Hepatic stellate cell (primary cell): ENCODE data around the gene DLGAP3.

Experiments used
- DNase-seq: peaks from one replicate; pipeline ENCODE4 v3.0.0; 2011; ENCODE audit warnings: low spot score

Gene DLGAP3

GRCh38 chr1:34928066-34928696, 1.3 kb downstream of the DLGAP3 start:
- no peak for DNase-seq

GRCh38 chr1:34927316-34927715, 2.1 kb downstream of the DLGAP3 start:
- DNase-seq, result no peak

DNA sequence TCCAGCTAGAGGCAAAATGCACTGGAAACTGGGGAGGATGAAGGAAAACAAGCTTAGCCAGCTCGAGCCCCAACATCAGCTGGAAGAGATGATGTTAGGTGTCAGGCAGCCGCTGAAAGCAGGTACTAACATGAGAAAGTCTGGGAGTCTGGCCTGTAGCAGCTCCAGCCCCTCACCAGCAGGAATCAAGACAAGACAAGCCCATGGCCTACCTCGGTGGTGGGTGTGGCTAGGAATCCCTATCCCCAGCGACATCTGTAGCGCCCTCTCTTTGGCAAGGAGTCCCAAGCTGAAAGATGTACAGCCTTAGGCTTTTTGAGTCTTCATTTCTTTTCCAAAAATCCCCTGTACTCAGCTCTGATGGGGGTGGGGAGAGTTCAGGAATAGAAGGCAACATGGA, 2.6 kb downstream of the DLGAP3 start:
- DNase-seq, result no peak

DNA sequence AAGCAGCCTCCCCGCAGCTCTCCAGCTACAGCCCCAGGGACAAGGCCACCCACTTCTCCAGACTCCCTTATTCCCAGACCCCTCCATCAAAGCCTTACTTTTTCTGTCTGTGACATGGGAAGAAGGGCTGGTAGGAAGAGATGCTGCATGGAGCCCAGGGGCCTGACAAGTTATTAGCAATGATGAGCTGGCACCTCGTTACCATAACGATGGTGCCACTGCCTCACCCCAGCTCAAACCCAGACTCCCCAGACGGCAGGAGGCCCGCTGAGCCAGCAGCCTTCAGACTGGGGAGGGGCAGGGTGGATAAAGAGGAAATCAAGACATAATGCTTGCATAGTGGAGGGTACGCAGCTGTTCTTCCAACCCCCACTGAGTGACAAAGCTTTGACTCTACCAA, 3.3 kb downstream of the DLGAP3 start:
- no peak for DNase-seq

DNA sequence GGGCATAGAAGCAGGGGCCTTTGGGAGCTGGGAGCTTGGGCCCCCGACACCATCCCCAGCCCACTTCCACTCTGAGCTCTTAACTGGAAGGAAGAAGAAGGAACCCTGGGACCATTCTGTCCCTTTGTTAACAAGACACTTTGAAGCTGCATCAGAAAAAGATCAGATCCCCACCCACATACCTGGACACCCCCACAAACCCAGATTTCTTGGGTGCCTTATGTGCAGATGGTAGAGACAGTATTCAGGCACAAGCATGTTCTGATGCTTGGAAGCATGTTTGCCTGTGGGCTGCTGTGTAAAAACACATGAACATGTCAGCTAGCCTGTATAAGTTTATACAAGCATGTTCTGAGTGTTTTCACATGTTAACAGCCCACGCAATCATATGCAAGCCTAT, 3.7 kb downstream of the DLGAP3 start:
- no peak for DNase-seq

GRCh38 chr1:34924759-34925555, 4.5 kb downstream of the DLGAP3 start:
- DNase-seq, result peak; percentile 88

- DNase-seq, result no peak
Measured at GRCh38 chr1:34923490-34923889, 6.0 kb downstream of the DLGAP3 start.

DNA sequence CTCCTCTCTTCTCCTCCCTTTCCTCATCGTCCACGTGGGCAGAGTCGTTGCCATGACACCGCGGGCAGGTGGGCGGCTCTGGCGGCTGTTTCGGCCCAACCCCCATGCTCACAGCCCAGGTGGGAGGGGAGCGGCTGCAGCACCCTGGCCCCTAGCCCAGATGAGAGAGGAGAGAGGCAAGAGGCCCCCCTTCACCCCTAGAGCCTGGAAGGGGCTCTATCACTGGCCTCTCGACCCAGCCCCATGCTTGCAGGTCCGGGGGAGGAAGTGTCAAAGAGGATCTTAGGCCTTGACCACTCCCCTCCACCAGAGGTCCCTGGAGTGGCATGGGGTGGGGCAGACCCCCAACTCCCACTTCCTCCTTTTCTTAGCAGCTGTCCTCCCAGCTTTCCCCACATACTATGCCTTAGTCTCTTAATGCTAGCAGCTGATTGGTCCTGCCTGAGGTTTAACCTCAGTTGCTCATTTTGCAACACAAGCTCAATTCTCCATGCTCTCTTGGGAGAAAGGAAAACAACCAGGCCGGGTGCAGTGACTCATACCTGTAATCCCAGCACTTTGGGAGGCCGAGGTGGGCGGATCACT, 10.4 kb downstream of the DLGAP3 start:
- no peak for DNase-seq

DNA sequence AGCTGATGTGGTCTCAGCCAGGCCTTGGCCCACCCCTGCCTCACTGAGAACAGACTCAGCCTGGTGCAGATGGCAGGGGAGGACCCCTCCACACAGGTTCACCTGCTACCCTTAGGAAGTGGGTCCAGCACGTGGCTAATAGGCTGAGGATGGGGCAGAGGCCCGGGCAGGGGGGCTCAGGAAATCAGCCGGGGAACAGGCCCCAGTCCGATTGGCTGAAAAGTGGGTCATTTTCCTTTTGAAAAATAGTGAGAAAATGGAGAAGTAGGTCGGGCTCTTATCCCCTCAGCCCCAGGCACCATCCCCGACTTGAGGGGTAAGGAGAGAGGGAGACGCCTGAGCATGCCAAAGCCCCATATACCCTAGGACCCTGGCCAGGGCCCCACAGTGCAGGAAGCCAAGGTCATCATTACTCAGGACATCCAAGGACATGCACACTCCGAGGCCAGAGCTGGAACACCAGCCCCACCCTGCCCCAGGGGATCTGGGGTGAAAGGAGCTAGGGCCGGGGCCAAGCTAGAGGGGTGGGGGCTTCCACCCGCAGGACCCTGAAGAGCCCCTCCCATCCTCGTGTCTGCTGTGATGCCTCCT, 11.0 kb downstream of the DLGAP3 start:
- DNase-seq, result no peak

DNA sequence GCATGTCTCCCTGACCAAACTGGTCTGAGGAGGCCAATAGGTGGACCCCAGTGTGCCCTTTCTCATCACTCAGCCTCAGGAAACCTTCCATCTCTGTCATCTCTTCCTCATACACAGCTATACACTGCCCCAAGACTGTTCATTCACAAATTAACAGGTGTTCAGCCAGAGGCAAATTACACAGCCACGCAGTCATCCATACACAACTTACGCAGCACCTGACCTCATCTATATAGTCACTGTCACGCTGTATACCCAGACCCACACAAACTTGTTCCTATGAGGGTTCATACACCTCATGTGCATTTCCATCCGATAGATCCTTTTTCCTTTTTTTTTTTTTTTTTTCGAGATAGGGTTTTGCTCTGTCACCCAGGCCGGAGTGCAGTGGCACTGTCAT, 12.4 kb downstream of the DLGAP3 start:
- DNase-seq, result no peak

DNA sequence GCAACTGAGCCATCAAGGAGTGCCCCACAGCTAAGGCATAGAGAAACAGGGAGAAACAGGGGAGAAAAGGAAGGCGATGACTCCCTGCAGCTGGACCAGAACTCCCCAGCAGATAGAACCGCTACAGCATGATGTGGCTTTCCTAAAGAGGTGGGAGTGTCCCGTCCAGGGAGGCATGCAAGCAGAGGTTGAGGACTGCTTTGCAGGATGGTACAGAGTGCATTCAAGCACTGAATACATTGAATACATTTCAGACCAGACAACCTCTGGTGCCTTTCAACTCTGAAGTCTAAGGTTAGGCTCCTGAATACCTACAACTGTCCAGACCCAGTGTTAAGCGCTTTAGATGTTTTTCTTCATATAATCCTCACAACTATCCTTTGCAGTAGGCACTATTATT, 13.3 kb downstream of the DLGAP3 start:
- DNase-seq, result no peak

DNA sequence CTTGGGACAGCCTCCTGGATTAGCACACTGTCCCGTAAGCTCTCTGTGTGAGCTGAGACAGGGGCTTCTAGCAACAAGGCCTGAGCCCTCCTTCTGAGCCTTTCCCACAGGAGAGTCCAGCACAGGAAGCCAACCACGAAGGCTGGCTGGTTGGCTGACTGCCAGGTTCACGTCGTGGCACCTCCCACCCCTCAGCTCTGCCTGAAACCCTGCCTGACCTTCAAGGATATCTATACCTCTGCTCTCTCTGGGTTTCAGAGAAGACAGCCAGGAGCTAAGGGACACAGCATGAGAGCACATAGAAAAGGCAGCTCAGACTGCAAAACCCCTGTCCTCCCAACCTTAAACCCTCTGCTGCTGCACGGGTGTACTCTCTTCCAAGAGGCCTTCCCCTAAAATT, 13.9 kb downstream of the DLGAP3 start:
- DNase-seq, result no peak

- no peak for DNase-seq
Measured at GRCh38 chr1:34914958-34915357, 14.5 kb downstream of the DLGAP3 start.

GRCh38 chr1:34911465-34911864, 18.0 kb downstream of the DLGAP3 start:
- DNase-seq, result no peak

- DNase-seq, result no peak
Measured at GRCh38 chr1:34910425-34910824, 19.0 kb downstream of the DLGAP3 start.

- DNase-seq, result no peak
Measured at GRCh38 chr1:34908369-34908768, 21.1 kb downstream of the DLGAP3 start.

DNA sequence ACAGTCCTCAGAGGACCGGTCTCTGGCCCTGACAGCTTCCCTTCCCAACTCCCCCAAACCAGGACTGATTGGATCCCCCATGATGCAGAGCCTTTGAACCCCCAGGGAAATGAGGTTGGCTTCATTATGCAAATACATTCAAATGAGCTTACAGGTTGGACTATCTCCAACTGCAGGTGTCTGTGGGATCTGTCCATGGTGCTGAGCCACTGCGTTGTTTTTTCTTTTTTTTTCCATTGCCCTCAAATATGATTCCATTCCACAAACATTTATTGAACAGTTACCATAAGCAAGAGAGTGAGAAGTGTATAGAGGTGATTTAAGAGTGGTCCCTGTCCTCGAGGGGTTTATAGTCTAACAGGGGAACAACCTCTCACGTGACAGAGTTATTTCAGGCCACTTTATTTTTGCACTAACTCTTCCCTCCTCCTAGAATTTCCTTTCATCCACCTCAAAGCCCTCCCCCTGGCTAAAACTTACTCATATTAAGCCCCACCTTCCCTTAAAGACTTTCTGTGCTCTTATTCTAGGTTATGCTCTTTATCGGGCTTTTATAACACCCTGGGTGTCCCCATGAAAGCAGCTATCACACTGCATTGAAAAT, 21.9 kb downstream of the DLGAP3 start:
- no peak for DNase-seq

DNA sequence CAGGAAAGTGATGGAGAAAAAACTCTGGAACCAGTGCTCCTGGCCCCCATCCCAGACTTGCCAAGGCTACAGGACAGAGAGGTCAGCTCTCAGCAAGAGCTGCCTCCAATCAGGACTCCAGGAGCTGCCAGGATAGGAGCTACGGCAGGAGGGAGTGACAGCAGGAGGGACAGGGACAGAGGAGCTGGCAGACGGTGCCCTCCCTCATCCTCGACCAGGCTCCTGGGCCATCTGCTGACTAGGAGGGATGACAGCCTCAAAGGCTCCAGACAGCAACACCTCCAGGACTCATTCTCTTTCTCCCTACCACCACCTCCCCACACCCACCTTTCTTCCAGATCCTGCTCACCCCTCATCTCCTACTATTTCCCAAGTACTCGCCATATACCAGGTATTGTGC, 22.7 kb downstream of the DLGAP3 start:
- no peak for DNase-seq

GRCh38 chr1:34906222-34906621, 23.2 kb downstream of the DLGAP3 start:
- DNase-seq, result no peak

DNA sequence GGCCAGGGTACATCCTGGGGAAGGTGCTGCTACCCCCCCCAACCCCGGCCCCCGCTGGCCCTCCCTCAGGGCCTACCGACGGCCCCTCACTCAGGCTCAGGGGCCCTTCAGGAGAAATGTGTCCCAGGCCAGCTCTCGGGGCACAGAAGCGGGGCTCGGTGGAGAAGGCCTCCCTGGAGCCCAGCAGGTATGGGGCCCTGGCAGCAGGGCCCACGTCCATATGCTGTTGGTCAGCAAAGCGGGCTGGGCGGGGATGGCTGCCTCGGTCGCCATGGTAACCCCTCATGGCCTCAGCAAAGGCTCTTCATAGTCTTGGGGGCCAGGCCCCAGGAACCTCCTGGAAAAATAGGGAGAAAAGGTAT, 24.4 kb downstream of the DLGAP3 start:
- no peak for DNase-seq

DNA sequence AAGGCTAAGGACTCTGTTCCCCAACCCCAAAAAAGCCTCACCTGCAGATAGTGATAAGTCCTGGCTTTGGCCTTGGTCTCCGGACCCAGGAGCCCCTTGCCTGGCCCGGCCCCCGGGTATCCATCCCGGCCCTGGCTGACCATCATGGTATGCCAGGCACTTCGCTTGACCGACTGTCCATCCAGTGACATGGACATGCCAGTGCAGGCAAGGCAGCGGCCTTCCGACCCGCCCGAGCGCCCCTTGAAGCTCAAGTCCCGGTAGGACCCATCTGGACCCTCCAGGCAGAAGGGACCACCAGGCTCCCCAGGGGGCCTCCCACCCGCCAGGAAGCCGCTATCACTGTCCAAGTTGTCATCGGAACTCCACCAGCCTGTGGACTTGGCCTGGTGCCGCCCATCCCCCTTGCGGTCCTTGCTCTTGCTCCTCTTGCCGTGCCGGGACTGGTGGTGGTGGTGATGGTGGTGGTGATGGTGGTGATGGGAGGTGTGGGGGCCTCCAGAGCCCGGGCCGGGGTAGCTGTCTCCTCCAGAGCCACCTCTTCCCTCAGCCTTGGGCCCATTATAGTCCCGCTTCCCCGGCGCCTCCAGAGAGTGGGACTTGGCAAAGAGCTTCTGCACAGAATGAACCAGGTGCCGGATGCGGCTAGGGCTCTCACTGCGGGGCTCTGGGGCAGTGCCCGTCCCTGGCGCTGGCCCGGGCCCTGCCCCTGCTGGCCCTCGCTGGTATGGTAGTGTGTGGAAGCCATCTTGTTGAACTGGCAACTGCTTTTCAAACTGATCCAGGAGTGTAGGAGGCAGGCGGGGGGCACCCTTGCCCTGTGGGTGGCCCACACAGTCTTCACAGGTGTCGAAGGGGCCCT, 25.0 kb downstream of the DLGAP3 start:
- DNase-seq, result no peak

- DNase-seq, result no peak
Measured at GRCh38 chr1:34901919-34902318, 27.5 kb downstream of the DLGAP3 start.
